Naive thymus-derived CD8-positive, alpha-beta T cell (primary cell): ENCODE data around the gene C5. TPM values are rescaled to one million over a fixed set of nuclear protein-coding genes. Genes with fewer than 3 reads are reported as not detected.

Experiments
- ATAC-seq, 2 donors: fragments of 150-1000 bp; cut with Tn5 transposase in 1 of 2; sonication (Bioruptor Pico), chemical (Tn5 transposase) in 1 of 2; 1 replicate in 1 of 2; 2 replicates in 1 of 2; pipeline ENCODE4 v1.10.0; 2021; ENCODE audit warnings: mild to moderate bottlenecking in 2 of 2, moderate library complexity in 2 of 2
- POLR2A ChIA-PET: fragments of 350-600 bp; sonication (Branson Sonifier 250); formaldehyde crosslinking; loops from one replicate; lab custom pipeline; 2021; ENCODE audit warnings: antibody characterized with exemption; lab: Charles Lee
- DNase-seq, 10 donors: peaks; one replicate each; pipeline versions ENCODE4 v3.0.0 to v3.0.0-alpha.2; 2020 to 2022
- H3K27ac Mint-ChIP-seq, 10 donors: one replicate each; pipeline ENCODE4 v1.8.0; 2020 to 2022; ENCODE audit warnings: mild to moderate bottlenecking in 10 of 10, mixed read lengths in 10 of 10, moderate library complexity in 4 of 10, inconsistent platforms in 1 of 10
- H3K27me3 Mint-ChIP-seq, 5 donors: one replicate each; pipeline ENCODE4 v1.8.0; 2021 to 2022; ENCODE audit warnings: mixed read lengths in 5 of 5
- H3K36me3 Mint-ChIP-seq, 3 donors: one replicate each; pipeline ENCODE4 v1.8.0; 2020 to 2022; ENCODE audit warnings: mixed read lengths in 3 of 3, mild to moderate bottlenecking in 2 of 3, inconsistent platforms in 1 of 3
- H3K4me1 Mint-ChIP-seq, 4 donors: one replicate each; pipeline ENCODE4 v1.8.0; 2021 to 2022; ENCODE audit warnings: mixed read lengths in 4 of 4
- H3K4me3 Mint-ChIP-seq, 10 donors: one replicate each; pipeline ENCODE4 v1.8.0; 2020 to 2022; ENCODE audit warnings: mild to moderate bottlenecking in 10 of 10, mixed read lengths in 10 of 10, moderate library complexity in 6 of 10, inconsistent platforms in 1 of 10
- H3K9me3 Mint-ChIP-seq, 9 donors: one replicate each; pipeline ENCODE4 v1.8.0; 2020 to 2022; ENCODE audit warnings: mixed read lengths in 9 of 9, mild to moderate bottlenecking in 3 of 9, inconsistent platforms in 1 of 9, moderate library complexity in 1 of 9
- polyA plus RNA-seq, 3 donors: library from polyadenylated mRNA; unstranded; fragments of 300-500 nt; fragmentation: Illumina TruSeq; gene quantifications; one replicate each; pipeline ENCODE4 v1.2.3, GENCODE V29; 2021
- total RNA-seq, 8 experiments: library from RNA in 2 of 8; stranded (reverse) in 2 of 8; gene quantifications; one replicate each; pipeline ENCODE4 v1.2.3 and lab custom pipeline; 2021 to 2026

C5 gene
- total and polyA plus RNA-seq, 5 experiments from 2014 or later = 0.32 to 1.1 (median 0.86) TPM; not detected in 1

DNA sequence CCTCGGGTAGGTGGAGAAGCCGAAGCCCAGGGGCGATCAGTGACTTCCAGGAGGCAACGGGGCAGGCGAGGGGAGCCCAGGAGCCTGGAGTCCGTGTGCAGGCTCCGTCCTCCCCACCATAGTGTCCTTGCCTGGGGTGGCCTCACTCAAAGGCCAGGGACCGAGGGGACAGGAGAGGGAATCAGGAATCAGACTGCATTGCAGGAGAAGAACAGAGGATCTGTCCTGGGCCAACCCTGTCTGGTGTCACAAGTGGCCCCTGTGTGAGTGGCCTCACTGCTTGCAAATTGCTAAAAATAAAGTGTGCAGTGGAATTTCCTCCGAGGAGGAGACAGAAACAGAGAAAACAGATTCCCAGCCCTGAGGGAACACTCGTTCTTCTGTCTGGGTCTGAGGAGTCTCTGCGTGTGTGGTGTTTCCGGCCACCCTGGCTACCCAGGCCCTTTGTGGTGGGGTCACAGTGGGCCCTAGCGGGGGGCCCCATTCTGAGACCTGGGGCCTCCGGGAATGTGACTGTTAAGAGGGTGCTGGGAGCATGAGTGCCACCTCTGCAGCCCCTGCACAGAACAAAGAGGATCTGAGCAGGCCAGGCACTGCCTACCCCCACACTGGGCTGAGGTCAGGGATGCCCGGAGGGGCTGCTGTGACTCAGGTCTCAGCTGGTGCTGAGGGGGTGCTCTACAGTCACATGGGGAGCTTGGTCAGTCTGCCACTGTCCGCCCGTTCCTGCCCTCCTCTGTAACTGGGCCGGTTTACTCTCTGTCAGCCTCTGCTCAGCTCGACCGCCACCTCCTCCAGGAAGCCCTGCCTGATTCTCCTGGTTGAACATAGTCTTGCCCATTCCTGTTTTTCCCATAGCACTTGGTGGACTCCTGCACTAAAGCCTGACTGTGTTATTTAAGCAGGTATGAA, 130.9 kb downstream of the C5 start:
- Mint-ChIP-seq H3K9me3 (peaks cover 0 to 3% (median 0%) of the 10 kb centered on the region in 9 donors), H3K36me3 (peaks cover 11 to 74% (median 39%) of the 10 kb centered on the region in 3 donors), H3K4me3 (peak overlapping the region; percentile 49 to 94 (median 84)), H3K4me1 (peaks cover 42 to 95% (median 91%) of the 10 kb centered on the region in 4 donors), H3K27me3 (no peaks in the 10 kb centered on the region), H3K27ac (peak overlapping the region; percentile 84 to 100 (median 94))
- DNase-seq (no peak), ATAC-seq (no peak)
- POLR2A ChIA-PET = interaction anchor here (0.9 to 45.2 kb wide), 4 partner anchors 6 to 47 kb away, joined by 3 to 1842 read pairs (median 1211); partner anchors contain the start of genes PHF19 and TRAF1

GRCh38 chr9:120917929-120918762, 131.9 kb downstream of the C5 start:
- Mint-ChIP-seq H3K9me3 (peaks cover 0 to 3% (median 0%) of the 10 kb centered on the region in 9 donors), H3K27me3 (no peaks in the 10 kb centered on the region), H3K27ac (peak overlapping the region; percentile 11 to 100 (median 87)), H3K4me1 (peaks cover 41 to 93% (median 89%) of the 10 kb centered on the region in 4 donors), H3K36me3 (peaks cover 11 to 73% (median 38%) of the 10 kb centered on the region in 3 donors), H3K4me3 (peak overlapping the region in 9 of 10 donors; percentile 8 to 94 (median 63))
- DNase-seq (no peak), ATAC-seq (no peak)
- POLR2A ChIA-PET = interaction anchor here (1.1 to 45.2 kb wide), 4 partner anchors 7 to 75 kb away, joined by 5 to 1842 read pairs (median 924); partner anchors contain the start of genes PSMD5 and TRAF1

- peak overlapping the region in 9 of 10 donors; percentile 8 to 74 (median 49) for H3K4me3 Mint-ChIP-seq
- POLR2A ChIA-PET = interaction anchor here (1.1 to 45.2 kb wide), 6 partner anchors 8 to 74 kb away, joined by 5 to 1842 read pairs (median 7); partner anchors contain the start of genes PSMD5 and TRAF1
- H3K27ac Mint-ChIP-seq = peak overlapping the region; percentile 69 to 99 (median 86)
- no peak for ATAC-seq
- peaks cover 0 to 3% (median 0%) of the 10 kb centered on the region in 9 donors for H3K9me3 Mint-ChIP-seq
- peaks cover 18 to 73% (median 37%) of the 10 kb centered on the region in 3 donors for H3K36me3 Mint-ChIP-seq
- DNase-seq = no peak
- H3K4me1 Mint-ChIP-seq = peaks cover 44 to 93% (median 88%) of the 10 kb centered on the region in 4 donors
- no peaks in the 10 kb centered on the region for H3K27me3 Mint-ChIP-seq
Measured at GRCh38 chr9:120916991-120917880, 132.8 kb downstream of the C5 start.

GRCh38 chr9:120916588-120916987, 133.5 kb downstream of the C5 start:
- POLR2A ChIA-PET = interaction anchor here (0.9 to 45.2 kb wide), 9 partner anchors 8 to 254 kb away, joined by 3 to 1842 read pairs (median 6); partner anchors contain the start of genes PHF19, PSMD5 and TRAF1

GRCh38 chr9:120915854-120916470, 134.1 kb downstream of the C5 start:
- Mint-ChIP-seq H3K9me3 (peaks cover 0 to 3% (median 0%) of the 10 kb centered on the region in 9 donors), H3K36me3 (peaks cover 18 to 74% (median 44%) of the 10 kb centered on the region in 3 donors), H3K27ac (peak overlapping the region; percentile 82 to 99 (median 90)), H3K4me3 (peak overlapping the region; percentile 27 to 79 (median 68)), H3K27me3 (no peaks in the 10 kb centered on the region), H3K4me1 (peaks cover 39 to 93% (median 87%) of the 10 kb centered on the region in 4 donors)
- DNase-seq (peak in 6 of 10 donors; percentile 25 to 71 (median 58)), ATAC-seq (peak; percentile 93 to 95)
- POLR2A ChIA-PET = interaction anchor here (0.9 to 45.2 kb wide), 8 partner anchors 9 to 255 kb away, joined by 3 to 1842 read pairs (median 6); partner anchors contain the start of genes PHF19 and TRAF1

More at GRCh38 chr9:120916588-120916987, 133.5 kb downstream of the C5 start:
- Mint-ChIP-seq H3K9me3 (peaks cover 0 to 3% (median 0%) of the 10 kb centered on the region in 9 donors), H3K4me1 (peaks cover 41 to 93% (median 87%) of the 10 kb centered on the region in 4 donors), H3K27me3 (no peaks in the 10 kb centered on the region), H3K27ac (peak overlapping the region; percentile 69 to 99 (median 88)), H3K4me3 (peak overlapping the region in 8 of 10 donors; percentile 22 to 79 (median 68)), H3K36me3 (peaks cover 18 to 73% (median 42%) of the 10 kb centered on the region in 3 donors)
- ATAC-seq = no peak
- DNase-seq = no peak

DNA sequence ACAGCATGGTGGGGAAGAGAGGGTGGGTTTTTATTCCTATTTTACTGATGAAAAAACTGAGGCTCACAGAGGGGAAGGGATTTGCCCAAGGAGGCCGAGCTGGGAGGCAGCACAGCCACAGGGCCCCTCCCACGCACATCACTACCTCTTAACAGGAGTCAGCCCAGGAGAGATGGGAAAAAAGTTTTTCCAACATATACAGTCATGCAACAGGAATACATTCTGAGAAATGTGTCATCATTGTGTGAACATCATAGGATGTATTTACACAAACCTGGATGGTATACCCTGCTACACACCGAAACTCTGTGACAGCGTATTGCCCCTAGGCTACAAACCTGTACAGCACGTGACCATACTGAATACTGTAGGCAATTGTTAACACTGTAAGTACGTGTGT, 135.1 kb downstream of the C5 start:
- Mint-ChIP-seq H3K27ac (peak overlapping the region in 9 of 10 donors; percentile 25 to 83 (median 57)), H3K4me3 (peak overlapping the region in 1 of 10 donors; percentile 41), H3K27me3 (no peaks in the 10 kb centered on the region), H3K4me1 (peaks cover 38 to 93% (median 87%) of the 10 kb centered on the region in 4 donors), H3K36me3 (peaks cover 18 to 81% (median 51%) of the 10 kb centered on the region in 3 donors), H3K9me3 (peaks cover 0 to 3% (median 0%) of the 10 kb centered on the region in 9 donors)
- POLR2A ChIA-PET = interaction anchor here (1.7 to 45.2 kb wide), 3 partner anchors 10 to 34 kb away, joined by 5 to 1842 read pairs (median 1842); partner anchors contain the start of gene TRAF1
- no peak for ATAC-seq
- no peak for DNase-seq

- Mint-ChIP-seq H3K36me3 (peaks cover 18 to 82% (median 54%) of the 10 kb centered on the region in 3 donors), H3K4me3 (no peak overlapping the region), H3K9me3 (peaks cover 0 to 3% (median 0%) of the 10 kb centered on the region in 9 donors), H3K27me3 (no peaks in the 10 kb centered on the region), H3K27ac (peak overlapping the region in 9 of 10 donors; percentile 37 to 87 (median 75)), H3K4me1 (peaks cover 35 to 91% (median 88%) of the 10 kb centered on the region in 4 donors)
- DNase-seq (no peak), ATAC-seq (no peak)
- POLR2A ChIA-PET = interaction anchor here (1.7 to 45.2 kb wide), 3 partner anchors 10 to 33 kb away, joined by 5 to 1842 read pairs (median 1842); partner anchors contain the start of gene TRAF1
Measured at GRCh38 chr9:120914396-120914795, 135.7 kb downstream of the C5 start.

- Mint-ChIP-seq H3K9me3 (peaks cover 0 to 3% (median 0%) of the 10 kb centered on the region in 9 donors), H3K27ac (peak overlapping the region; percentile 34 to 87 (median 72)), H3K36me3 (peaks cover 18 to 86% (median 60%) of the 10 kb centered on the region in 3 donors), H3K4me3 (peak overlapping the region in 3 of 10 donors; percentile 14 to 23 (median 20)), H3K27me3 (no peaks in the 10 kb centered on the region), H3K4me1 (peaks cover 35 to 91% (median 88%) of the 10 kb centered on the region in 4 donors)
- DNase-seq (peak in 2 of 10 donors; percentile 38 to 44), ATAC-seq (no peak)
- POLR2A ChIA-PET = interaction anchor here (37.3 to 45.2 kb wide), 2 partner anchors 9 to 11 kb away, joined by 1842 read pairs; partner anchors contain the start of gene TRAF1
Measured at GRCh38 chr9:120913647-120914264, 136.3 kb downstream of the C5 start.

- peak overlapping the region in 3 of 10 donors; percentile 5 to 20 (median 19) for H3K4me3 Mint-ChIP-seq
- H3K27ac Mint-ChIP-seq = peak overlapping the region in 8 of 10 donors; percentile 47 to 84 (median 79)
- H3K4me1 Mint-ChIP-seq = peaks cover 31 to 87% (median 84%) of the 10 kb centered on the region in 4 donors
- H3K36me3 Mint-ChIP-seq = peaks cover 18 to 88% (median 57%) of the 10 kb centered on the region in 3 donors
- POLR2A ChIA-PET = interaction anchor here (37.3 to 45.2 kb wide), 2 partner anchors 8 to 12 kb away, joined by 1842 read pairs; partner anchors contain the start of gene TRAF1
- no peak for ATAC-seq
- H3K9me3 Mint-ChIP-seq = peaks cover 0 to 3% (median 0%) of the 10 kb centered on the region in 9 donors
- H3K27me3 Mint-ChIP-seq = no peaks in the 10 kb centered on the region
- DNase-seq = no peak
Measured at GRCh38 chr9:120912958-120913646, 137.0 kb downstream of the C5 start.
